HG03103 (cell line): Measurements from ENCODE around the gene AKR7A3.
"Not testable (repeated sequence)": the region's sequence is repeated elsewhere in the genome, so short reads cannot be mapped to it uniquely, and the experiment has no call there.

ENCODE experiments used
- ATAC-seq: cut with Tn5 transposase; IDR thresholded peaks from one replicate; pipeline ENCODE4 v1.9.1; 2021; ENCODE audit warnings: low read depth; ENCODE audit not compliant: unreplicated experiment

The AKR7A3 gene

GRCh38 chr1:19288324-19289241 lies at the start of gene AKR7A3:
AKR7A3 (minus strand) TSS chr1:19288770; CDS start chr1:19288709, 61 bp downstream.
- not testable (repeated sequence) for ATAC-seq

- no peak for ATAC-seq
Observed at GRCh38 chr1:19338323-19338762, 49.8 kb upstream of the AKR7A3 start.

- no peak for ATAC-seq
Observed at GRCh38 chr1:19337289-19337688, 48.7 kb upstream of the AKR7A3 start.

- ATAC-seq: no peak
Observed at GRCh38 chr1:19336543-19336942, 48.0 kb upstream of the AKR7A3 start.

- ATAC-seq: no peak
Observed at GRCh38 chr1:19333587-19334354, 45.2 kb upstream of the AKR7A3 start.

GRCh38 chr1:19332832-19333231 lies 44.3 kb upstream of the AKR7A3 start:
- ATAC-seq: no peak

- no peak for ATAC-seq
Observed at GRCh38 chr1:19331262-19331878, 42.8 kb upstream of the AKR7A3 start.

- ATAC-seq: no peak
Observed at GRCh38 chr1:19330449-19331135, 42.0 kb upstream of the AKR7A3 start.

- ATAC-seq: no peak
Observed at GRCh38 chr1:19329611-19330010, 41.0 kb upstream of the AKR7A3 start.

- ATAC-seq: no peak
Observed at GRCh38 chr1:19329188-19329587, 40.6 kb upstream of the AKR7A3 start.

GRCh38 chr1:19328486-19328885 lies 39.9 kb upstream of the AKR7A3 start:
- ATAC-seq: no peak

GRCh38 chr1:19327736-19328135 lies 39.2 kb upstream of the AKR7A3 start:
- ATAC-seq: no peak

- ATAC-seq: no peak
Observed at GRCh38 chr1:19327301-19327700, 38.7 kb upstream of the AKR7A3 start.

GRCh38 chr1:19326748-19327065 lies 38.1 kb upstream of the AKR7A3 start:
- ATAC-seq: no peak

GRCh38 chr1:19325958-19326747 lies 37.6 kb upstream of the AKR7A3 start:
- no peak for ATAC-seq

- no peak for ATAC-seq
Observed at GRCh38 chr1:19325368-19325957, 36.9 kb upstream of the AKR7A3 start.

GRCh38 chr1:19324665-19324990 lies 36.1 kb upstream of the AKR7A3 start:
- ATAC-seq: no peak

- no peak for ATAC-seq
Observed at GRCh38 chr1:19323987-19324664, 35.6 kb upstream of the AKR7A3 start.

GRCh38 chr1:19322481-19322880 lies 33.9 kb upstream of the AKR7A3 start:
- ATAC-seq: no peak
